Ammon's horn (tissue), 1 donor: ENCODE results near the gene COL4A3.
"Not testable (repeated sequence)": the region's sequence is repeated elsewhere in the genome, so short reads cannot be mapped to it uniquely, and the experiment has no call there.

Experiments
- DNase-seq: peaks from one replicate; pipeline ENCODE4 v3.0.0-alpha.2; 2016; ENCODE audit warnings: low spot score

The COL4A3 gene

GRCh38 chr2:227206406-227206805, 42.0 kb downstream of the COL4A3 start:
- DNase-seq, result no peak

- DNase-seq, result no peak
These were observed 43.1 kb downstream of the COL4A3 start for GRCh38 chr2:227207573-227207972.

- DNase-seq, result no peak
These were observed 50.2 kb downstream of the COL4A3 start for GRCh38 chr2:227214622-227215041.

GRCh38 chr2:227219312-227220105, 55.1 kb downstream of the COL4A3 start:
- DNase-seq, result no peak

- no peak for DNase-seq
These were observed 56.7 kb downstream of the COL4A3 start for GRCh38 chr2:227221120-227221519.

- DNase-seq, result no peak
These were observed 57.9 kb downstream of the COL4A3 start for GRCh38 chr2:227222292-227222691.

- not testable (repeated sequence) for DNase-seq
These were observed 61.2 kb downstream of the COL4A3 start for GRCh38 chr2:227225641-227226040.

GRCh38 chr2:227228061-227228667, 63.7 kb downstream of the COL4A3 start:
- peak; percentile 48 for DNase-seq

GRCh38 chr2:227230151-227230550, 65.7 kb downstream of the COL4A3 start:
- no peak for DNase-seq

- no peak for DNase-seq
These were observed 70.0 kb downstream of the COL4A3 start for GRCh38 chr2:227234429-227234828.

- DNase-seq, result no peak
These were observed 73.4 kb downstream of the COL4A3 start for GRCh38 chr2:227237786-227238185.

- peak; percentile 75 for DNase-seq
These were observed 74.1 kb downstream of the COL4A3 start for GRCh38 chr2:227238238-227239237.

GRCh38 chr2:227241005-227241404, 76.6 kb downstream of the COL4A3 start:
- no peak for DNase-seq

- DNase-seq, result no peak
These were observed 84.5 kb downstream of the COL4A3 start for GRCh38 chr2:227248876-227249275.

- DNase-seq, result no peak
These were observed 88.4 kb downstream of the COL4A3 start for GRCh38 chr2:227252831-227253230.

- no peak for DNase-seq
These were observed 92.2 kb downstream of the COL4A3 start for GRCh38 chr2:227256605-227257004.

GRCh38 chr2:227257820-227258219, 93.4 kb downstream of the COL4A3 start:
- no peak for DNase-seq

- no peak for DNase-seq
These were observed 95.6 kb downstream of the COL4A3 start for GRCh38 chr2:227260041-227260440.

- peak; percentile 18 for DNase-seq
These were observed 103.1 kb downstream of the COL4A3 start for GRCh38 chr2:227267410-227268115.

- DNase-seq, result no peak
These were observed 116.5 kb downstream of the COL4A3 start for GRCh38 chr2:227280895-227281294.

- no peak for DNase-seq
These were observed 121.4 kb downstream of the COL4A3 start for GRCh38 chr2:227285741-227286236.
